ENCODE measurements around the gene SAMM50.
A peak's percentile ranks its signal among the peaks of the same experiment; 100 is the strongest.

The SAMM50 gene

GRCh38 chr22:43951391-43951790, 3.9 kb upstream of the SAMM50 start:
- no peak overlapping the region for H3K9ac ChIP-seq (ENCODE audit: low read depth, low read length)
- no peaks in the 10 kb centered on the region for H3K4me1 ChIP-seq (ENCODE audit: control insufficient read depth, insufficient read depth, low read length)
- H3K27me3 ChIP-seq (ENCODE audit: control insufficient read depth, insufficient read depth, low read length): no peaks in the 10 kb centered on the region
- H3K4me3 ChIP-seq (ENCODE audit: low read depth, low read length): no peak overlapping the region
- H3K36me3 ChIP-seq (ENCODE audit: control insufficient read depth, insufficient read depth, low read length): peaks cover 5% of the 10 kb centered on the region
- H3K9me3 ChIP-seq (ENCODE audit: control insufficient read depth, insufficient read depth, low read length): no peaks in the 10 kb centered on the region

DNA sequence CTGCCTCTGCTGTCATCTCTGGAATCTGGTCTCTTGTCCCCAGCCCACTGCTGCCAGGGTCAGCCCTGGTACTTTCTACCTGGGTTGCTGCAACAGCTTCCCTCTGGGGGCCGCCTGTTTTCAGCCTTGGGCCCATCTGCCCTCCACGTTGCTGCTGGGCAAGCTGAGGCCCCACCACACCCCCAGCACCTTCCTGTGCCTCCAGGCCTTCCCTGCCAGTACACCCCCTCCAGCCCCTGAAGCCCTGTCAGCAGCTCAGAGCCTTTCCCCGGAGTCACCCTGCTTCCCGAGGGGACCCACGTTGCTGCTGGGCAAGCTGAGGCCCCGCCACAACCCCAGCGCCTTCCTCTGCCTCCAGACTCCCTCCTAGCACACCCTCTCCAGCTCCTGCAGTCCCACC, 3.3 kb upstream of the SAMM50 start:
- H3K9ac ChIP-seq (ENCODE audit: low read depth, low read length): no peak overlapping the region
- H3K9me3 ChIP-seq (ENCODE audit: control insufficient read depth, insufficient read depth, low read length): no peaks in the 10 kb centered on the region
- H3K4me3 ChIP-seq (ENCODE audit: low read depth, low read length): no peak overlapping the region
- H3K4me1 ChIP-seq (ENCODE audit: control insufficient read depth, insufficient read depth, low read length): no peaks in the 10 kb centered on the region
- H3K36me3 ChIP-seq (ENCODE audit: control insufficient read depth, insufficient read depth, low read length): peaks cover 5% of the 10 kb centered on the region
- H3K27me3 ChIP-seq (ENCODE audit: control insufficient read depth, insufficient read depth, low read length): no peaks in the 10 kb centered on the region

- H3K36me3 ChIP-seq (ENCODE audit: control insufficient read depth, insufficient read depth, low read length): peaks cover 5% of the 10 kb centered on the region
- H3K4me3 ChIP-seq (ENCODE audit: low read depth, low read length): peak overlapping the region; percentile 99
- H3K9me3 ChIP-seq (ENCODE audit: control insufficient read depth, insufficient read depth, low read length): no peaks in the 10 kb centered on the region
Measured at GRCh38 chr22:43953988-43954785, 1.1 kb upstream of the SAMM50 start.

GRCh38 chr22:43955883-43956782, 891 bp downstream of the SAMM50 start:
- H3K9ac ChIP-seq (ENCODE audit: low read depth, low read length): peak overlapping the region; percentile 93
- no peaks in the 10 kb centered on the region for H3K27me3 ChIP-seq (ENCODE audit: control insufficient read depth, insufficient read depth, low read length)
- peaks cover 5% of the 10 kb centered on the region for H3K36me3 ChIP-seq (ENCODE audit: control insufficient read depth, insufficient read depth, low read length)
- no peaks in the 10 kb centered on the region for H3K4me1 ChIP-seq (ENCODE audit: control insufficient read depth, insufficient read depth, low read length)
- H3K4me3 ChIP-seq (ENCODE audit: low read depth, low read length): peak overlapping the region; percentile 99
- H3K9me3 ChIP-seq (ENCODE audit: control insufficient read depth, insufficient read depth, low read length): no peaks in the 10 kb centered on the region

More at GRCh38 chr22:43953988-43954785, 1.1 kb upstream of the SAMM50 start:
- Histone ChIP-seq H3K9ac (ENCODE audit: low read depth, low read length) (peak overlapping the region; percentile 93), H3K27me3 (ENCODE audit: control insufficient read depth, insufficient read depth, low read length) (no peaks in the 10 kb centered on the region), H3K4me1 (ENCODE audit: control insufficient read depth, insufficient read depth, low read length) (no peaks in the 10 kb centered on the region)

DNA sequence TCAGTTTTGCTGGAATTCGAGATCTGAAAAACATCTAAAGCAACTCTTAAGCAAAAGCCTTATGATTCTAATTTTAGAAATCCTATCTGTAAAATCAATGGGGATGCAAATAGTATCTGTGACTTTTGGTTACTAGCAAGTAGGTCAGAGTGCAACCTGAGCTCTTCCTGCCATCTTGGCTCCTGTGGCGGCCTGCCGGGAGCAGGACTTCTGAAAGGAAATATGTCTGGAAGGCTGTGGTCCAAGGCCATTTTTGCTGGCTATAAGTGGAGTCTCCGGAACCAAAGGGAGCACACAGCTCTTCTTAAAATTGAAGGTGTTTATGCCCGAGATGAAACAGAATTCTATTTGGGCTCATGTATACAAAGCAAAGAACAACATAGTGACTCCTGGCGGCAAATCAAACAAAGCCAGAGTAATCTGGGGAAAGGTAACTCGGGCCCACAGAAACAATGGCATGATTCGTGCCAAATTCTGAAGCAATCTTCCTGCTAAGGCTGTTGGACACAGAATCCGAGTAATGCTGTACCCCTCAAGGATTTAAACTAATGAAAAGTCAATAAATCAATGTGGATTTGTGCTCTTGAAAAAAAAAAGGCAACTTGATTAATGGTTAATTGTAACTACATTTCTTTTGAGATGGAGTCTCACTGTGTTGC, 1.7 kb downstream of the SAMM50 start:
- H3K9ac ChIP-seq (ENCODE audit: low read depth, low read length): no peak overlapping the region
- H3K27me3 ChIP-seq (ENCODE audit: control insufficient read depth, insufficient read depth, low read length): no peaks in the 10 kb centered on the region
- H3K4me3 ChIP-seq (ENCODE audit: low read depth, low read length): peak overlapping the region; percentile 99
- no peaks in the 10 kb centered on the region for H3K4me1 ChIP-seq (ENCODE audit: control insufficient read depth, insufficient read depth, low read length)
- peaks cover 5% of the 10 kb centered on the region for H3K36me3 ChIP-seq (ENCODE audit: control insufficient read depth, insufficient read depth, low read length)
- H3K9me3 ChIP-seq (ENCODE audit: control insufficient read depth, insufficient read depth, low read length): no peaks in the 10 kb centered on the region

DNA sequence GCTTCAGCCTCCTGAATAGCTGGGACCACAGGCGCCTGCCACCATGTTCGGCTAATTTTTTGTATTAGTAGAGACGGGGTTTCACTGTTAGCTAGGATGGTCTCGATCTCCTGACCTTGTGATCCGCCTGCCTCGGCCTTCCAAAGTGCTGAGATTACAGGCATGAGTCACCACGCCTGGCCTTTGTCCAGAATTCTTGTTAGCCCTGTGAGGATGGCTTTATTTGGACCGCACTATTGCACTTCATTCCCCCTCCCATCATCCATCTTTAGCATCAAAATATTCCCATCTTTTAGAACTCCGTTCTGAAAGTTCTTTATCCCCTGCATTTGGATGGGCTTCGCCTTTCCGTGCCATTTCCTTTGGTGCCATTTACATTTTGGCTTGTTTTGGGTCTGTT, 2.6 kb downstream of the SAMM50 start:
- no peaks in the 10 kb centered on the region for H3K27me3 ChIP-seq (ENCODE audit: control insufficient read depth, insufficient read depth, low read length)
- no peaks in the 10 kb centered on the region for H3K9me3 ChIP-seq (ENCODE audit: control insufficient read depth, insufficient read depth, low read length)
- H3K4me3 ChIP-seq (ENCODE audit: low read depth, low read length): no peak overlapping the region
- no peaks in the 10 kb centered on the region for H3K4me1 ChIP-seq (ENCODE audit: control insufficient read depth, insufficient read depth, low read length)
- no peak overlapping the region for H3K9ac ChIP-seq (ENCODE audit: low read depth, low read length)
- peaks cover 5% of the 10 kb centered on the region for H3K36me3 ChIP-seq (ENCODE audit: control insufficient read depth, insufficient read depth, low read length)

- no peak overlapping the region for H3K4me3 ChIP-seq (ENCODE audit: low read depth, low read length)
- no peaks in the 10 kb centered on the region for H3K27me3 ChIP-seq (ENCODE audit: control insufficient read depth, insufficient read depth, low read length)
- no peak overlapping the region for H3K9ac ChIP-seq (ENCODE audit: low read depth, low read length)
- H3K36me3 ChIP-seq (ENCODE audit: control insufficient read depth, insufficient read depth, low read length): peaks cover 22% of the 10 kb centered on the region
- no peaks in the 10 kb centered on the region for H3K9me3 ChIP-seq (ENCODE audit: control insufficient read depth, insufficient read depth, low read length)
- no peaks in the 10 kb centered on the region for H3K4me1 ChIP-seq (ENCODE audit: control insufficient read depth, insufficient read depth, low read length)
Measured at GRCh38 chr22:43964314-43964857, 9.1 kb downstream of the SAMM50 start.

DNA sequence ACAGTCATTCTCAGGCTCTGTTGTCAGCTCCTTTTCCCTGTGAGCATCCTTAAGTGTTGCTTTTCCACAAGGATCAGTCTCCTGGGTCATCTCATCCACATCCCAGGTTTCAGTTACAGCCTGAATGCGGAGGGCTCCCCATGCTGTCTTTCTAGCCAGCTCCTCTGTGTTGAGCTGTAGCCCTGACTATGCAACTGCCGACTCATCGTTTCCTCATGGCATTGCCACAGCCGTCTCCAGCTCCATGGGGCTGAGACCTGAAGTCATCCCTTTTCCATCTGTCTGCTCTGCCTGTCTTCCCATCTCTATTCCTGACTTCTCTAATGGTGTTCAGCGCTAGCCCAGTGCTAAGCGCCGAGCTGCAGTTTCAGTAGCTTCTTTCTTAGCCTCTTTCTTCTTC, 11.8 kb downstream of the SAMM50 start:
- H3K27me3 ChIP-seq (ENCODE audit: control insufficient read depth, insufficient read depth, low read length): no peaks in the 10 kb centered on the region
- H3K4me3 ChIP-seq (ENCODE audit: low read depth, low read length): no peak overlapping the region
- peaks cover 32% of the 10 kb centered on the region for H3K36me3 ChIP-seq (ENCODE audit: control insufficient read depth, insufficient read depth, low read length)
- no peaks in the 10 kb centered on the region for H3K9me3 ChIP-seq (ENCODE audit: control insufficient read depth, insufficient read depth, low read length)
- no peak overlapping the region for H3K9ac ChIP-seq (ENCODE audit: low read depth, low read length)
- H3K4me1 ChIP-seq (ENCODE audit: control insufficient read depth, insufficient read depth, low read length): no peaks in the 10 kb centered on the region

DNA sequence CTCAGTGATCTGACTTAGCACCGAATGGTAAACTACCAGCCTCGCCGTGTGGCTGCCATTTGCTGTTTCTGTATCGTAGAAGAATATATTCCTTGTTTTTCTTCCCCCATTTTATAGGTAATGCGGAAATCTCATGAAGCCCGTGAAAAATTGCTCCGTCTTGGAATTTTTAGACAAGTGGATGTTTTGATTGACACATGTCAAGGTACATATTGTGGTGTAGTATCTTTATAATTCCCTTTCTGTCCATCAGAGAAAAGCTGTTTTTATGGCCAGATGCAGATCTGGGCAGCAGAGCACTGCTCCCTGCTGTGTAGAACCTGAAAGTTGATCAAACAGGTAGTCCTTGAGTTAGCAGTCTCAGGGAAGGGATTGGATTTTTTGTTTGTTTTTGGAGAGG, 13.4 kb downstream of the SAMM50 start:
- Histone ChIP-seq H3K4me1 (ENCODE audit: control insufficient read depth, insufficient read depth, low read length) (no peaks in the 10 kb centered on the region), H3K9ac (ENCODE audit: low read depth, low read length) (no peak overlapping the region), H3K36me3 (ENCODE audit: control insufficient read depth, insufficient read depth, low read length) (peaks cover 41% of the 10 kb centered on the region), H3K4me3 (ENCODE audit: low read depth, low read length) (no peak overlapping the region), H3K27me3 (ENCODE audit: control insufficient read depth, insufficient read depth, low read length) (no peaks in the 10 kb centered on the region), H3K9me3 (ENCODE audit: control insufficient read depth, insufficient read depth, low read length) (no peaks in the 10 kb centered on the region)

- Histone ChIP-seq H3K9me3 (ENCODE audit: control insufficient read depth, insufficient read depth, low read length) (no peaks in the 10 kb centered on the region), H3K4me1 (ENCODE audit: control insufficient read depth, insufficient read depth, low read length) (no peaks in the 10 kb centered on the region), H3K27me3 (ENCODE audit: control insufficient read depth, insufficient read depth, low read length) (no peaks in the 10 kb centered on the region), H3K36me3 (ENCODE audit: control insufficient read depth, insufficient read depth, low read length) (peaks cover 42% of the 10 kb centered on the region), H3K9ac (ENCODE audit: low read depth, low read length) (no peak overlapping the region), H3K4me3 (ENCODE audit: low read depth, low read length) (no peak overlapping the region)
Measured at GRCh38 chr22:43969021-43969878, 14.0 kb downstream of the SAMM50 start.

All from iPS-15b (cell line).